Stimulated activated CD4-positive, alpha-beta T cell treated with anti-CD3 and anti-CD28 coated beads, Interleukin-1b, Interleukin-23, amount 100 ng/mL, for 1 hour (primary cell): ENCODE data around the gene CCDC112.
"Not testable (repeated sequence)": the region's sequence is repeated elsewhere in the genome, so short reads cannot be mapped to it uniquely, and the experiment has no call there.

Source experiments
- DNase-seq, 2 donors: peaks; one replicate each; pipeline ENCODE4 v3.0.0-alpha.2; 2020; ENCODE audit warnings: low read depth in 2 of 2

Gene CCDC112

DNA sequence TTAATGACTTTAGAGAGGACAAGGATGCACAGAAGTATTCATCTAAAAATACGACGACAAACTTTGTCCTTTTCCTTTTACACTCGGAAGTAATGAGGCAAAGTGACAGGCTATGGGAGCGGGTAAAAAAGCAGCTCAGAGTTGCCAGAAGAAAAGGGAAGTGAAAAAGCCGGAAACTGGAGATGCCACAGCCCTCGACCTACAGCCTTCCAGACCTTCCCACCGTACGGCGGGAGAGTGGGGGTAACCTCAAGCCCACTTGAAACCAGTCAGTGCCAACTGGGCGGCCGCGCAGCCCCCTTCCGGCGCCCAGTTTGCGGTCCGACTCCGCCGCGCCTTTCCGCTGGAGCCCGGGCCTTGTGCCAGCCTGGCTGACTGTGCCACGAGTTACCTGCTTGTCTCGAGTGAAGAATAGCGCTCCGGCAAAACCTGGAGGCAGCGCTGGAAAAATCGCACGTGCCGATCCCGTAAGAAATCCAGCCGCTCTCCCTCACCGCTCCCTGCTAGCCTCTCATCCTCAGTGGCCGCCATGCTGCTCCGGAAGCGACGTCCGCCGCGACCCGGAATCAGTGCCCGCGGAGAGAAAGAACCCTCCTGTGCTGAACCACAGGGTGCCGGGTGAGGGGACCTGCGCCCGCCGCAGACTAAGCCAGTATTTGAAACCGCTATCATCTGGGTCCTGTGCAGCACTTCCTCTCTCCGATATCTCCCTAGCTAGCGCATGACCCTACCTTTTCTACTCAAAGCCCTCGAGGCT, 34.0 kb downstream of the CCDC112 start, which contains the start of gene PGGT1B:
TSS of gene PGGT1B (minus strand) at position 557 of the 757 bp plus-strand sequence. CDS start at position 531, 26 bp downstream.
- peak; percentile 17 to 46 for DNase-seq

GRCh38 chr5:115262011-115262320, 34.5 kb downstream of the CCDC112 start:
- no peak for DNase-seq

GRCh38 chr5:115260248-115260647, 36.2 kb downstream of the CCDC112 start:
- no peak for DNase-seq

DNA sequence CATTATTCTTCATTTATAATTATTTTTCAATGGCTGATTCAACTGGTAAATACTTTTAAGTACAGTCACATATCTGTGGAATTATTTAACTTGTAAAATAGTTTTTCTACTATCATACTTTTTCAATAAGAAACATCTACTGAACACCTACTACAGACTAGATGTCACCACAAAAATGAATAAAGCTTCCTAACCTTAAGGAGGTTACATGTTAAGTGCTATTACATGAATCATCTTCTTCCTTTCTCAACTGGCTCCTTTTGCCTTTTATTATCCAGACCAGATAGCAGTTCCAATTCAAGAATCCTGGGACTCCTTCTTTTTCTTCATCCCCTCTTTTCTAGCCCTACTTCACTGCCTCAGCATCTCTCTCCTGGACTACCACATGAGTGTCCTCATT, 38.5 kb downstream of the CCDC112 start:
- no peak for DNase-seq

DNA sequence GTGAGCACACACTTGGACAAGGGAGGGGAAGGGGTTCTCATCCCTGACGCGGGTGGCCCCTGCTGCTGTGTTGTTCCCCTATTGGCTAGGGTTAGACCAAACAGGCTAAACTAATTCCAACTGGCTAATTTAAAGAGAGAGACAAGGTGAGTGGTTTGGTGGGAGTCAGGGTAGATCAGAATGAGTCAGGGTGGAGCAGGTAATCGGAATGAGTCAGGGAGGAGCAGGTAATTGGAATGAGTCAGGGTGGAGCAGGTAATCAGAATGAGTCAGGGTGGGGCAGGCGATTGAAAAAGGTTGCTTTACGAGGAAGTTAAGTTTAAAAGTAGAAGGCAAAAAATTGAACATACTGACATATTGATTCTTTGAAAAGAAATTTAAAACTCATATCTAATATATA, 47.1 kb downstream of the CCDC112 start:
- DNase-seq: not testable (repeated sequence)

DNA sequence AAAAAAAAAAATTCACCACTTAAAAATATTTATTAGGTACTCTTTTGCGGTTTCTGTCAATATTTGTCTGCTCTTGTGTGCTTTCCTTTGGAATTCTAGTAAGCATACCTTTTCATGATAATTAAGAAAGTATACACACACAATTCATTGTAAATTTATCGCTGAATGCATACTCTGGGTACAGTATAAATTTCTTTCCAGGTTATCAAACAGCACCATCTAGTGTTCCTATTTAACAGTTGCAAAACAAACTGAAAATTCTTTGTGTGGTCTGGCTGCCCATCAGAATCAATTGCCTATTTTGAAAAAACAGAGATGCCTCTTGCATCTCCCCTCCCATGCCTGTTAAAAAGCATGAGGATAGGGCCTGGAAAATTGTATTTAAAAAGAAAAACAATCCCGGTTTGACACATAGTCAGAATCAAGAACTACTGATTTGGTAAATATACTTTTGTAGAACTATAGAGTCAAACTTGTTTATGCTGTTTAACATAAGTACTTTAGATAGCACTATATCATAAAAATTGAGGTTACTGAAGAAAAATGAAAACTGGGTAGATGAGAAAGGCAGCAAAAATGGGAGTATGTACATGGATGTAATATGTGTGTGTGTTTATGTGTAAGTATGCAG, 50.0 kb downstream of the CCDC112 start:
- no peak for DNase-seq

DNA sequence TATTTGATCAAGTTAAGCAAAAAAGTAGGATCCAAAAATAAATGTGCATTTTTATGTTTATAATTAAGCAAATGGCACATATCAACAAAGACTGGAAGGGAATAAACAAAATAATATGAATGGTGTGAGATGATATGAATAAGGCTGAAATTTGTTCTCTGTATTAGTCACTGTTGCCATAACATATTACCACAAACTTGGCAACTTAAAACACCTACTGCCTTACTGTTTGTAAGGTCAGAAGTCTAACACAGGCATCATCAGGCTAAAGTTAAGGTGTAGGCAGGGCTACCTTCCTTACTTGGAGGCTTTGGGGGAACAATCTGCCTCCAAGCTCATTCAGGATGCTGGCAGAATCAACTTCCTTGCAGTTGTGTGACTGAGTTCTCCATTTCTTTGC, 53.0 kb downstream of the CCDC112 start:
- DNase-seq: no peak

GRCh38 chr5:115241881-115242642, 54.4 kb downstream of the CCDC112 start:
- DNase-seq: no peak

- no peak for DNase-seq
These were observed 59.4 kb downstream of the CCDC112 start for GRCh38 chr5:115237066-115237465.

GRCh38 chr5:115236599-115236998, 59.9 kb downstream of the CCDC112 start:
- no peak for DNase-seq

DNA sequence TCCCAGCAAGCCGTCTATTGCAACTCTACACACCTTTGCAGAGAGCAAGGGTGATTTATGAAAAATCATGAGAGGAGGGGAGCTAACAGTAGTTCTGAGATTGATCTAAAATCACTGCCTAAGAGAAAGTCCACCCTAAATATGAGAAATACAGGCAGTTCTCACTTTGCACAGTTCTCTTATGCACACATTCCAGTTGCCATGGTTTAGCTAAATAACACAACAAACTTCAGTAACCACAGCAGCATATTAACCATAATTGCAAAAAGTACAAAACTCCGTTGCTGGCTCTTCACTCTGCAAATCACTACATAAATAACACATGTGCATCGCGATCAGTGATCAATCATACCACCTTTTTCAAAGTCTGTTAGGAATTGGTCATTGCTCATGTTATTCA, 64.9 kb downstream of the CCDC112 start:
- no peak for DNase-seq

DNA sequence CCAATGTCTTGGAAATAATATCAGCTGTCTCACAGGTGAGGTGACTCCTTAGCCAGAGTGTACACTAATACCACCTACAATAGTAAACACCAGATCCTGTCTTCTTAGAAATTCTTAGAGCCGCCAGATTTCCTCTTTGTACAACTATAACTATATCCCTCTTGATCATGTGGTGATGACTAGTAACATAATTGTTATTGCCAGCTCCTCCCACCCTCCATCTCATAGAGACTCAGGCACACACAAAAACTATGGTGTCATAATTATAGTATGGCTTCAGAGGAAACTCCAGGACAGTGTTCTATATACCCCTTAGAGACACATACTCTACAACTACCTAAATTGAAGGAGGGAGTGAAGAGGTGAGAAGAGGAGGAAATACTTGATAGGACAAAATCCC, 66.8 kb downstream of the CCDC112 start:
- DNase-seq: no peak

- no peak for DNase-seq
These were observed 69.2 kb downstream of the CCDC112 start for GRCh38 chr5:115227281-115227680.
